Fibroblast of the aortic adventitia (primary cell): Measurements from ENCODE around the gene KIAA1217. TPM values are rescaled to one million over a fixed set of nuclear protein-coding genes. Genes with fewer than 3 reads are reported as not detected.

Experiments
- DNase-seq: peaks from one replicate; pipeline ENCODE4 v3.0.0-alpha.2; 2010; ENCODE audit warnings: low read depth
- H3K4me3 ChIP-seq: 2 replicates; pipeline ENCODE4 v1.5.1; 2011; ENCODE audit warnings: low read depth, mild to moderate bottlenecking, control low read depth, low read length, moderate library complexity
- total RNA-seq: library from RNA; depleted of rRNA; stranded (reverse); fragments of >200 nt; gene quantifications from 2 replicates; pipeline ENCODE4 v1.2.3, GENCODE V29; 2012; ENCODE audit warnings: low replicate concordance
- TF ChIP-seq, protein P1 (sequence below): IDR thresholded peaks from 2 replicates; pipeline ENCODE4 v1.5.1; 2011; ENCODE audit warnings: mild to moderate bottlenecking, low read length, control low read depth, inconsistent platforms; ENCODE audit not compliant: insufficient read depth

Gene KIAA1217
- total RNA-seq, 1 donor, result 12.5 TPM

GRCh38 chr10:24518411-24518810, 309.5 kb downstream of the KIAA1217 start:
- no peak overlapping the region for H3K4me3 ChIP-seq
- TF ChIP-seq, protein P1, sequence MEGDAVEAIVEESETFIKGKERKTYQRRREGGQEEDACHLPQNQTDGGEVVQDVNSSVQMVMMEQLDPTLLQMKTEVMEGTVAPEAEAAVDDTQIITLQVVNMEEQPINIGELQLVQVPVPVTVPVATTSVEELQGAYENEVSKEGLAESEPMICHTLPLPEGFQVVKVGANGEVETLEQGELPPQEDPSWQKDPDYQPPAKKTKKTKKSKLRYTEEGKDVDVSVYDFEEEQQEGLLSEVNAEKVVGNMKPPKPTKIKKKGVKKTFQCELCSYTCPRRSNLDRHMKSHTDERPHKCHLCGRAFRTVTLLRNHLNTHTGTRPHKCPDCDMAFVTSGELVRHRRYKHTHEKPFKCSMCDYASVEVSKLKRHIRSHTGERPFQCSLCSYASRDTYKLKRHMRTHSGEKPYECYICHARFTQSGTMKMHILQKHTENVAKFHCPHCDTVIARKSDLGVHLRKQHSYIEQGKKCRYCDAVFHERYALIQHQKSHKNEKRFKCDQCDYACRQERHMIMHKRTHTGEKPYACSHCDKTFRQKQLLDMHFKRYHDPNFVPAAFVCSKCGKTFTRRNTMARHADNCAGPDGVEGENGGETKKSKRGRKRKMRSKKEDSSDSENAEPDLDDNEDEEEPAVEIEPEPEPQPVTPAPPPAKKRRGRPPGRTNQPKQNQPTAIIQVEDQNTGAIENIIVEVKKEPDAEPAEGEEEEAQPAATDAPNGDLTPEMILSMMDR, result no peak
- DNase-seq, result no peak

GRCh38 chr10:24518981-24519597, 310.2 kb downstream of the KIAA1217 start:
- TF ChIP-seq, protein P1, result peak; percentile 70
- peak; percentile 79 for DNase-seq
- H3K4me3 ChIP-seq, result no peak overlapping the region

DNA sequence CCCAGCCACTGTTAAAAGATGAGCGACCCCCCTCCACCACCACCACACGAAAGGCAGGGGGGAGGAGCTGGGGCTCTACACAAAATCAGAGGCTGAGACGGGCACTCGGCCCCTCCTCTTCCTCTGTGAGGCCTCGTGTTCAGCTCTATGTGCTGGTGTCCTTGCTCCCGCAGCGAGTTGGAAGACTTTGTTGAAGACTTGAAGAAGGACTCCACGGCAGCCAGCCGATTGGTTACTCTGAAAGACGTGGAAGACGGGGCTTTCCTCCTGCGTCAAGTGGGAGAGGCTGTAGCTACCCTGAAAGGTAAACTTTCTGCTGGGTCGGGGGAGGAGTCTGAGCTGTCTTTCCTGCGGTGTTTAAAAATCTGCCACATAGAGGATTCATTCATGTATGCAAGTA, 311.0 kb downstream of the KIAA1217 start:
- no peak for DNase-seq
- no peak overlapping the region for H3K4me3 ChIP-seq
- TF ChIP-seq, protein P1, result no peak

DNA sequence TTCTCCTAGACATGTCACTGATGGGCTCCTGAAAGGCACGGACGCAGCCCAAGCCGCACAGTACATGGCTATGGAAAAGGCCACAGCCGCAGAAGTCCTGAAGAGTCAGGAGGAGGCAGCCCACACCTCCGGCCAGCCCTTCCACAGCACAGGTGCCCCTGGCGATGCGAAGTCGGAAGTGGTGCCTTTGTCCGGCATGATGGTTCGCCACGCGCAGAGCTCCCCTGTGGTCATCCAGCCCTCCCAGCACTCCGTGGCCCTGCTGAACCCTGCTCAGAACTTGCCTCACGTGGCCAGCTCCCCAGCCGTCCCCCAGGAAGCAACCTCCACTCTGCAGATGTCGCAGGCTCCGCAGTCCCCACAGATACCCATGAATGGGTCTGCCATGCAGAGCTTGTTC, 315.4 kb downstream of the KIAA1217 start:
- H3K4me3 ChIP-seq, result no peak overlapping the region
- no peak for DNase-seq
- TF ChIP-seq, protein P1, result no peak

- H3K4me3 ChIP-seq, result no peak overlapping the region
- DNase-seq, result no peak
- TF ChIP-seq, protein P1, result no peak
Measured at GRCh38 chr10:24526085-24526649, 317.2 kb downstream of the KIAA1217 start.

DNA sequence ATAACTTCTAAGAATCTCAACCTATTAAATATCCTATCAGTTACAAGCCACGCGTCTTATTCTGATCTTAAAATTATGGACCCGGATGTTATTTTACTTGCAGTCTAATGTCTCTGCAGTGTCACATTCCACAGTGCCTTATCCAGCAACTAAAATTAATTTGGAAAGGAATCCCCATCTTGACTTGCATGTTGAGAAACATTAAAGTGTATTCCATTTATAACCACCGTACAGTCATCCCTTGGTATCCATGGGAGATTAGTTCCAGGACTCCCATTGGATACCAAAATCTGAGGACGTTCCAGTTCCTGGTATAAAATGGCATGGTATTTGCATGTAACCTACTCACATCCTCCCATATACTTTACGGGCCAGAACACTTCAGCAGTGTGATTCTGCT, 320.0 kb downstream of the KIAA1217 start:
- TF ChIP-seq, protein P1, result no peak
- peak; percentile 46 for DNase-seq
- no peak overlapping the region for H3K4me3 ChIP-seq

DNA sequence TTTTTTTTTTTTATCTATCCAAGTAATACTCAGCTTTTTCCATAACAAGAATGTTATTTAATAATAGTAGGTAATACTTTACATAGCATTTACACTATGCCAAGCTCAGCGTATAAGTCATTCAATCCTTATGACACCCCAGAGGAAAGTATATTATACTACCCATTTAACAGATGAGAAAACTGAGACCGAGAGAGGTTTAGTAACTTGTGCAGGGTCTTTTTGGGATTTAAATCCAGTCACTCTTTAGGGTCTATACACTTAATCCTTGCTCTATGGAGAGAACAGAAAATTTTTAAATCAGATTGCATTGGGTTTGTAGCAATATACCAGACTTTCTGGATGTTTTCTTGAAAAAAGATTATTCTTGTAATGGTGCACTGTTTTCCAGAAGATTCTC, 322.5 kb downstream of the KIAA1217 start:
- H3K4me3 ChIP-seq, result no peak overlapping the region
- no peak for DNase-seq
- TF ChIP-seq, protein P1, result no peak
